Coronary artery (tissue), 2 donors: ENCODE results near the gene FADS6.

ENCODE experiments used
- DNase-seq: peaks from one replicate; pipeline ENCODE4 v3.0.0-alpha.2; 2017; ENCODE audit warnings: low spot score
- H3K27ac ChIP-seq, 2 donors: fragments of 200-600 bp; sonication (generic); one replicate each; pipeline ENCODE4 v1.5.1; 2016 to 2019
- H3K4me3 ChIP-seq: fragments of 200-600 bp; sonication (generic); 2 replicates; pipeline ENCODE4 v1.5.1; 2016; ENCODE audit warnings: mild to moderate bottlenecking, moderate library complexity
- CTCF ChIP-seq: fragments of 200-600 bp; sonication (generic); IDR thresholded peaks from one replicate; pipeline ENCODE4 v1.5.1; 2019; ENCODE audit warnings: antibody characterized with exemption

FADS6 gene

GRCh38 chr17:74864866-74865395 is 28.5 kb downstream of the FADS6 start:
- Histone ChIP-seq H3K27ac (no peak overlapping the region), H3K4me3 (no peak overlapping the region)
- TF ChIP-seq CTCF = peak; percentile 78
- no peak for DNase-seq

- Histone ChIP-seq H3K4me3 (no peak overlapping the region), H3K27ac (no peak overlapping the region)
- no peak for DNase-seq
- TF ChIP-seq CTCF = no peak
Measured at GRCh38 chr17:74864297-74864865, 29.1 kb downstream of the FADS6 start.

- no peak for DNase-seq
- TF ChIP-seq CTCF = no peak
- Histone ChIP-seq H3K4me3 (no peak overlapping the region), H3K27ac (no peak overlapping the region)
Measured at GRCh38 chr17:74863420-74864296, 29.8 kb downstream of the FADS6 start.

- DNase-seq = no peak
- Histone ChIP-seq H3K4me3 (no peak overlapping the region), H3K27ac (no peak overlapping the region)
- TF ChIP-seq CTCF = no peak
Measured at GRCh38 chr17:74862919-74863318, 30.5 kb downstream of the FADS6 start.

- peak overlapping the region; percentile 66 for H3K4me3 ChIP-seq
- TF ChIP-seq CTCF = peak; percentile 36
- no peak overlapping the region for H3K27ac ChIP-seq
- no peak for DNase-seq
Measured at GRCh38 chr17:74862108-74862901, 31.1 kb downstream of the FADS6 start.

- peak overlapping the region; percentile 66 for H3K4me3 ChIP-seq
- no peak for TF ChIP-seq CTCF
Measured at GRCh38 chr17:74861662-74862107, 31.7 kb downstream of the FADS6 start.

More at GRCh38 chr17:74861662-74862107, 31.7 kb downstream of the FADS6 start:
- no peak for DNase-seq
- no peak overlapping the region for H3K27ac ChIP-seq
